ENCODE results near the gene LCN6. TPM values are rescaled to one million over a fixed set of nuclear protein-coding genes. Genes with fewer than 3 reads are reported as not detected.

The LCN6 gene
- total and polyA plus RNA-seq, 10 of the 15 experiments (the other 5 are each of a cell fraction or from before 2014, with no cell fraction given), result not detected

- TF ChIP-seq ZBTB40 (IDR thresholded peaks at IDR 0.05; ENCODE audit: borderline replicate concordance), result no peak
Observed at GRCh38 chr9:136697146-136697820, 51.0 kb downstream of the LCN6 start (continued).

- no peak for ATAC-seq
- H4K20me1 ChIP-seq (ENCODE audit: control insufficient read depth, insufficient read depth), result no peaks in the 10 kb centered on the region
- 33% methylated on average over 9 of the region's 9 CpGs for WGBS (ENCODE audit: insufficient coverage, insufficient replicate concordance, low lambda C conversion rate, missing lambda C conversion rate)
- BruUV-seq (replicated peaks), result no TSS peak
- DNase-seq (ENCODE audit: low read depth, low spot score), result no peak
- ChIA-PET POLR2A (no interaction called here), SMC1A (ENCODE audit: uncharacterized antibody, unreplicated experiment) (no interaction called here), RAD21 (ENCODE audit: unreplicated experiment) (no interaction called here), CTCF (interaction anchor here (1.9 kb wide), 1 partner anchor 30 kb away, joined by 4 read pairs; no protein-coding TSS in a partner anchor)
- no peak overlapping the region for H3K4me3 ChIP-seq
- H3K9me3 ChIP-seq (replicated peaks; ENCODE audit: control insufficient read depth, insufficient read depth, low read length), result no peaks in the 10 kb centered on the region
- H3K4me2 ChIP-seq (ENCODE audit: control insufficient read depth, insufficient read depth), result no peak overlapping the region
- no peaks in the 10 kb centered on the region for H3K27me3 ChIP-seq (replicated peaks in 1 of 2; ENCODE audit: control insufficient read depth in 2 of 2, insufficient read depth in 2 of 2, low read length in 1 of 2)
- H2AFZ ChIP-seq (ENCODE audit: control insufficient read depth, low read depth, low read length), result no peak overlapping the region
- no peak overlapping the region for H3K27ac ChIP-seq (ENCODE audit: control insufficient read depth, insufficient read depth)
- H3K36me3 ChIP-seq (ENCODE audit: control insufficient read depth in 2 of 2, insufficient read depth in 2 of 2, low read length in 1 of 2), result no peaks in the 10 kb centered on the region
- no peaks in the 10 kb centered on the region for H3K79me2 ChIP-seq (ENCODE audit: control insufficient read depth, insufficient read depth, low read length)
- no peak overlapping the region for H3K9ac ChIP-seq (ENCODE audit: control insufficient read depth, insufficient read depth, low read length)
- peaks cover 17% of the 10 kb centered on the region for H3K4me1 ChIP-seq (ENCODE audit: control insufficient read depth, insufficient read depth, low read length)
- intact Hi-C loops (cut with micrococcal nuclease; ENCODE audit: unreplicated experiment), result no loop called here
- FAIRE-seq, result no peak
- in situ Hi-C loops (cut with MboI), result no loop called here
- TF ChIP-seq MXI1 (IDR thresholded peaks at IDR 0.05; ENCODE audit: low read depth, low read length) (no peak), TBL1XR1 (IDR thresholded peaks at IDR 0.05; ENCODE audit: low read depth, low read length) (no peak), NFYA (IDR thresholded peaks at IDR 0.05; ENCODE audit: borderline replicate concordance, low read depth, low read length) (no peak), BHLHE40 (IDR thresholded peaks at IDR 0.05; ENCODE audit: borderline replicate concordance in 1 of 2, low read depth in 2 of 2, low read length in 1 of 2) (no peak), ZNF687 (IDR thresholded peaks at IDR 0.05) (no peak), HSF1 (IDR thresholded peaks at IDR 0.05; ENCODE audit: low read depth, low read length) (no peak), SMC3 (IDR thresholded peaks at IDR 0.05; ENCODE audit: borderline replicate concordance, low read length) (no peak), HDAC6 (IDR thresholded peaks at IDR 0.05; ENCODE audit: unreplicated experiment) (no peak), HCFC1 (IDR thresholded peaks at IDR 0.05; ENCODE audit: low read length) (no peak), SIN3A (IDR thresholded peaks at IDR 0.05; ENCODE audit: low read depth, low read length) (no peak), EGR1 (IDR thresholded peaks at IDR 0.05; ENCODE audit: borderline replicate concordance in 1 of 2, low read depth in 2 of 2, low read length in 2 of 2) (no peak)
Observed at GRCh38 chr9:136696502-136696901, 51.8 kb downstream of the LCN6 start.
